SHP77 treated with DMSO at 0.1 percent for 48 hours (cell line): ENCODE results near the gene HSPA12A.

Source experiments
- DNase-seq: peaks from one replicate; lab custom pipeline; 2025; lab: John Stamatoyannopoulos, UW

Gene HSPA12A

GRCh38 chr10:116668018-116668417, 74.3 kb downstream of the HSPA12A start:
- no peak for DNase-seq

DNA sequence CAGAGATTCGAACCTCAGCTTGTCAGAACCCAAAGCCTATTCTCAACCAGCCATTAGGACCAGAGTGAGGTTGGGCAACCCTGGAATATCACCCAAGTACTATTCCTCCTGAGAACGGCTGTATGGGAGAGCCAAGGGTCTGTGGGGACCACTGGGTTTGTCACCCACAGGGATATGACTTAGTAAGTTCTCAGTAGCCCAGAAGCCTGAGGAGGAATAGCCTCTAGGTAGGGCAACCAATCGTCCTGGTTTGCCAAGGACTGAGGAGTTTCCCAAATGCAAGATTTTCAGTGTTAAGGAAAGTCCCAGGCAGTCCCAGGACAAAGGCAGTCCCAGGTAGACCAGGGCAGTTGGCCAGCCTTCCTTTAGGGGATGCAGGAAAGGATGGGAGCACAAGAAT, 74.9 kb downstream of the HSPA12A start:
- DNase-seq = no peak

GRCh38 chr10:116665541-116666125, 76.7 kb downstream of the HSPA12A start:
- DNase-seq = no peak

GRCh38 chr10:116664631-116665030, 77.7 kb downstream of the HSPA12A start:
- DNase-seq = no peak

- no peak for DNase-seq
These were observed 79.0 kb downstream of the HSPA12A start for GRCh38 chr10:116663342-116663741.

DNA sequence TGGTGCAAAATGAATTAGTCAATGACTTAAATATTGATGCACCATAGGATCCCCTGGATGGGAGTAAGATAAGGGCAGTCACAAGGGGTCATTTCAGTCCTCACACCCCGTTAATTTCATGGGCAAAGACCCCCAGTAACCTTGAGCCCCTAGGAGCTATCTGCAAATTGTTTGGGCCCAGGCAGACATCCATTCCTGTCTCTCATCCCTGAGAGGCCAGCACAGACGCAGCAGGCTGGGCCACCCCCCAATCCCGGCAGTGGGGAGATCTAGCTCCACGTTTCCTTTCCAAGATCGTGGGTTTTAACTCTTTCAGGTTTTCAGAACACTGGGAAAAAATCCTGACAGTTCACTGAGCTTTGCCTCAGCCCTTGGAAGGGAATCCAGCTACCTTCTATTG, 81.5 kb downstream of the HSPA12A start:
- DNase-seq = no peak

DNA sequence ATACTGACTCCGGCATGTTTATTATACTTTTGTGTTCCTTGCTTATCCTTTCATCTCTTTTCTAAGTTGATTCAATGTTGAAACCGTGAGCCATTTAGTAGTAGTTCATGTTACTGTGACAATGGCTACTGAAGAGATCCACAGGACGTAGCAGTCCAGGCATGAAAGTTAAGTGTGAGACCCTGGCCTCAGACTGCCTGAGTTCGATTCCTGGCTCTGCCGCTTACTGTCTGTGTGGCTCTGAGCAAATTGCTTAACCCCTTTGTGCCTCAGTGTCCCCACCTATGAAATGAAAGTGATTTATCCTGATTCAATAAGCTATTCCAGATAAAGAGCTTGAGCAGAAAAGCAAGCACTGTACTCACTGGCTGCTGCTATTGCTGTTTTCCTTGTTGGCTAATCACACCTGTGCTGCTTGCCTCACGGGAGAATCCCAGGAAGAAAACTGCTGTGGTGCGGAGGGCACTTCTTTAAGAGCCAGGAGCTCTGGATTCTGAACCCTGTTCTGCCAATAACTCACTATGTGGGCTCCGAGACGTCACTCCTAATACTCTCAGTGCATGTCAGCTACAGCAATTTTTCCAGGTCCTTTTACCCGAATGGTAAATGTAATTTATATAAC, 83.2 kb downstream of the HSPA12A start:
- no peak for DNase-seq

DNA sequence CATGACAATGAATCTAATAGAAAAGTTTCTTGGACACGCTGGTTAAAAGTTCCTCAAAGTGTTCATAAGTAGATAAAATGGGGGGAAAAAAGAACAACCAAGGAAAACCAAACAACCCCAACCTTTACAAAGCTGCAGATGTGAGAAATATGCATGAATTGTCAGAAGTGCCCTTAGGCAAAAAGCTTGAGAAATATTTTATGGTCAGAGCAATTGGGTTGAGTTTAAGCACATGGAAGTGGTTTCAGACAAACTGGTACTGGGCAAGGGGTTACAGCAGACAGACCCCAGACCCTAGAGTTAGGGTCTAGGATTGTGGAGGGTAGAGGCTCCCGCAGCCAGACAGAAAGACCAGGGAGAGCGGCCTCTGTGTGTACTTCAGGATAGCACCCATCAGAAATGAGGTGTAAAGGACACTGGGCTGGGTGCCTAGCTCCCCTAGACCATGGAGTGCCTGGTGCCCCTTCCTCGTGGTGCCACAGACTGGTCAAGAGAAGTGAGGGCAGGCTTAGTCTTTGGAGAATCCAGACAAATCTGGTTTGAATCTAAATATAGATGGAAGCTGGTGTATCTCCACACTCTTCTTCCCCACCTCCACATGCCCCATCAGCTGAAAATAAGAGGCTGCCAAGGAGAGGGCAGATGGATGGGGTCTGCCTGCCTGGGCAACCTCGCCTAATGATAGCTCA, 84.4 kb downstream of the HSPA12A start:
- no peak for DNase-seq

DNA sequence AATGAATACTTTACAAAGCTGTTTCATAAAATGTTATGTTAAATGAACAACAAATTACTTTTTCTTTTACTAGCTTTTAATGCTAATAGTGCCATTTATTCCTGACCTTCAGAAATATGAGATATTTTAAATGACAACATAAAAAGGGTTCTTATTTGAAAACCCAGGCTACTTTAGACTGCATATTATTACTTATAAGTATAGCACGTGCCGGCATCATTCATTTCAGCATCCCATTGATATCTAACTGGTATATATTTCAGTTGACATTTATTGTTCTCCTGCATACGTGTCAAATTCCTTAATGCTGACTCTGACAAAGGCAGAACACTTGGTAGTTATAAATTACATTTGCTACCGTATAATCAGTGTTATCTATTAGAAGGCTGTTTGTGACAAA, 86.3 kb downstream of the HSPA12A start:
- no peak for DNase-seq

DNA sequence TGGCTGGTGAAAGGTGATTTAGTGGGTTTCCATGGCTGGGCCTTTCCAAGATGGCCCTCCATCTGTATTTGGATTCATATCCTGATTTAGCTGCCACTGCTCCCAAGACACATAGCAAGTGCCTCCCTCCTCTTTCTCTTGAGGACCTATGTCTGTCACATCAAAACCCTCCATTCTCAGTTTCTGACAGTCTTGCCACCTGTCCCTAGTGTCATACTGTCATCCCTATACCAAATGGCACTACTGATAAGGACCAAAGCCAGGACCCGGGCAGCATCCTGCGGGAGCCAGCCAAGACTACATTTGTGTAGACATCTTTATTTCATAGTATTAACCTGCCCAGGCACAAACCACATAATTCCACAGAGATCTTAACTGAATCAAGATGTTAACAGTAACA, 86.8 kb downstream of the HSPA12A start:
- no peak for DNase-seq

- DNase-seq = no peak
These were observed 87.5 kb downstream of the HSPA12A start for GRCh38 chr10:116654816-116655215.

GRCh38 chr10:116653885-116654284, 88.5 kb downstream of the HSPA12A start:
- DNase-seq = no peak

DNA sequence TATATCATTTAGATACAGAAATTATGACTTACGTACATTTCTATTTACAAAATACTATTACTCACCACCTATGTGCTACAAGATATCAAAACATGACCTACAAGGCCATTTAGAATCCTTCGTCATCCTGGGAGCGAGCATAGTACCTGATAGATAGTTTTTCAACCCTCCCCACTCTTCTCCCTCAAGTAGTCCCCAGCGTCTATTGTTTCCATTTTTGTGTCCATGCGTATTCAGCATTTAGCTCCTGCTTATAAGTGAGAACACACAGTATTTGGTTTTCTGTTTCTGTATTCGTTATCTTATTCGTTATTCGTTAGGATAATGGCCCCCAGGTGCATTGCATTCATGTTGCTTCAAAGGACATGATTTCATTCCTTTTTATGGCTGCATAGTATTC, 93.5 kb downstream of the HSPA12A start:
- DNase-seq = no peak

DNA sequence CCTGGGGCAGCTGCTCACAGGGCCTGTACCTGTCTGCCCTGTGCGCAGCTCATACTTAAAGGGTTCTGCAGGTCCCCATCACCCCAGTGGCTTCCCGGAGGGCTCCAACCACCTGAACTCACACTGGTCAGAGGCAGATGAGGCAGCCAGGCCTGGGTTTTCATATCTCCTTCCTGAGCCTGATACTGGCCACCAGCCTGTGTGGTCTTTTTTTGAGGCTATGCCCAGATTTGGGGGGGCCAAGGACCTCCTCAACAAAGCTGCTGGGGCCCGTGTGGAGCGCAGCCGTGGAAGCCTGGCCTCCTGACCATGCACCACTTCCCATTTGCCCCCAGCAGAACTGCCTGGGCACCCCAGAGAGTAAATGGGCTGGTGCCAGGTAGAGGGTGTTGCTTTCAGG, 95.9 kb downstream of the HSPA12A start:
- DNase-seq = no peak

GRCh38 chr10:116637830-116638229, 104.5 kb downstream of the HSPA12A start:
- DNase-seq = no peak

- DNase-seq = no peak
These were observed 105.4 kb downstream of the HSPA12A start for GRCh38 chr10:116636976-116637375.

DNA sequence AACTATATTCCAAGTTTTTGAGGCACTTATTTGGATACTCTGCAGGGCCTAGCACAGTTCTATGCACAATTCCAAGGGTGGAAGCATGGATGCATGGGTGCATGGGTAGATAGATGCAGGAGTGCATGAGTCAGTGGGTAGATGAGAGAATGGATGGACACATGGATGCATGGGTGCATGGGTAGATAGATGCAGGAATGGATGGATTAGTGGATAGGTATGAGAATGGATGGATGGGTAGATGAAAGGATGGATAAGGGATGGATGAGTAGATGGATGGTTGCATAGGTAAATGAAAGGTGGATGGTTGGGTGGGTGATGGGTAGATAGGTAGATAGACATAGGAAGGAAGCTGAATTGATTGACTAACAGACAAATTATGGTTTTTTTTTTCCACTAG, 106.0 kb downstream of the HSPA12A start:
- DNase-seq = no peak

DNA sequence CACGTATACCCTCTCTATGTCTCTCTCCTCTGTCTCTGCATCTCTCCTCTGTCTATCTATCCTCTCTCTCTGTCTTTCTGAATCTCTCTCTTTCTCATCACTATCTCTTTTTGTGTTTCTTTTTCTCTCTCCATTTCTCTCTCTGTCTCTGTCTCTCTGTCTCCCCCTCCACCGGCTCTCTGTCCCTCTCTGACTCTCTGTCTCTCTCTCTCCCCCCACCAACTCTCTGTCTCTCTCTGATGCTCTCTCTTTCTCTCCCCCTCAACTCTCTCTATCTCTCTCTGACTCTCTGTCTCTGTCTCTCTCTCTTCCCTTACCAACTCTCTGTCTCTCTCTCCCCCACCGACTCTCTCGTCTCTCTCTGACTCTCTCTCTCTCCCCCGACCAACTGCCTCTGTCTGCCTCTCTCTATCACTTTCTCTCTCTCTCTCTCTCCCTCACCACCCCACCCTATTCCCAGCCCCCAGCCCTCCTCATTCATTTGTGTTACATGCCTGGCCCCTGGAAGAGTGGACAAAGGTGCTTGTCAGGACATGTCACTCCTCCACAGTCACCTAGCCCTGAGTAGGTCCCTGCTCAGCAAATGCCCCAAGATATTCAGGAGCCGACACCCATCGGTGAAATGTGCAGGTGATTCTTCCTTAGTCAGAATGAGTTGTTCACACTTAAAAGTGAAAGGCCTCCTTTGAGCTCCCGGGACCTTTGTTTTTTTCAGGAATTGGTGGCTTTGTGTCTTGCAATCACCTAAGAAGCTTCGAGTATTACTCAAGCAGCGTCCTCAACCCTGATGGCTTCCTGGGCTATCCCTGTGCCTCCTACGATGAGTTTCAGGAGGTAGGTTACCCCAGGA, 108.0 kb downstream of the HSPA12A start:
- no peak for DNase-seq

DNA sequence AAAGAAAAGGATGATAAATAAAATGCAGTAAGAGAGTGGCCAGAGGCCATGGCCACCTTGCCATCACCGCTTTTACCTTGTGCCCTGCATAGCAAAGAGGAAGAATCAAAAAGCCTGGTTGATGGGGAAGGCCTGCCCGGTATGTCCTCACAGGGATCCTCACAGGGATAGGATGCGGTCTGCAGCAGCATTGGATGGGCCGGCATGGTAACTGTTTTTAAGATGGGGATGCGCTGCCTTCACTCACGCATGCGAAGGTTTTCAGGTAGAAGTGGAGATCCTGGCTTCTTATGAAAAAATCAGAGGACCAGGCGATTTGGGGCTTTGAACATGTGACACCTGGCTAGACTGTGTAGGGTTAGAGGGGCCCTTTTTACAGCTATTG, 109.2 kb downstream of the HSPA12A start:
- DNase-seq = no peak

GRCh38 chr10:116632596-116633215, 109.7 kb downstream of the HSPA12A start:
- no peak for DNase-seq

- no peak for DNase-seq
These were observed 110.5 kb downstream of the HSPA12A start for GRCh38 chr10:116631871-116632295.

DNA sequence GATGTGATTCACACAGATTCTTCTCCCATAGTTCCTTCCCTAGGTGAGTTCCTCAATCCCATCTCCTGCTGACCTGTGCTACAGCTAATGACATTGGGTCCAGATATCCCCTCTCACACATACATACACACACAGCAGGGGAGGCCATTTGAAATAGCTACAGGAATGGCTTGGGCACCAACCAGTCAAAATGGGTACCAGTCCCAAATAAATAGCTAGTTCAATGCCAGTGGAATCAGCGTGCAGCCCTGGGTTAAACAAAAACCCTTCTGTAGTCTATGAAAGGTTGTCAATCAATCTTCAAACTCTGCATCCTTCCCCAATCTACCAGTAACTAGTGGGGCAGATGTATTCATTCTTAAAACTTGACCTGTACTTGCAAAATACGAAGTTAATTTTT, 112.3 kb downstream of the HSPA12A start:
- no peak for DNase-seq
